GM18868 (cell line): ENCODE measurements around the gene HMHB1.
A peak's percentile ranks its signal among the peaks of the same experiment; 100 is the strongest.
"Not testable (repeated sequence)": the region's sequence is repeated elsewhere in the genome, so short reads cannot be mapped to it uniquely, and the experiment has no call there.

Source experiments
- ATAC-seq: cut with Tn5 transposase; IDR thresholded peaks from one replicate; pipeline ENCODE4 v1.9.1; 2021; ENCODE audit warnings: mild to moderate bottlenecking, moderate library complexity; ENCODE audit not compliant: unreplicated experiment

Gene HMHB1

DNA sequence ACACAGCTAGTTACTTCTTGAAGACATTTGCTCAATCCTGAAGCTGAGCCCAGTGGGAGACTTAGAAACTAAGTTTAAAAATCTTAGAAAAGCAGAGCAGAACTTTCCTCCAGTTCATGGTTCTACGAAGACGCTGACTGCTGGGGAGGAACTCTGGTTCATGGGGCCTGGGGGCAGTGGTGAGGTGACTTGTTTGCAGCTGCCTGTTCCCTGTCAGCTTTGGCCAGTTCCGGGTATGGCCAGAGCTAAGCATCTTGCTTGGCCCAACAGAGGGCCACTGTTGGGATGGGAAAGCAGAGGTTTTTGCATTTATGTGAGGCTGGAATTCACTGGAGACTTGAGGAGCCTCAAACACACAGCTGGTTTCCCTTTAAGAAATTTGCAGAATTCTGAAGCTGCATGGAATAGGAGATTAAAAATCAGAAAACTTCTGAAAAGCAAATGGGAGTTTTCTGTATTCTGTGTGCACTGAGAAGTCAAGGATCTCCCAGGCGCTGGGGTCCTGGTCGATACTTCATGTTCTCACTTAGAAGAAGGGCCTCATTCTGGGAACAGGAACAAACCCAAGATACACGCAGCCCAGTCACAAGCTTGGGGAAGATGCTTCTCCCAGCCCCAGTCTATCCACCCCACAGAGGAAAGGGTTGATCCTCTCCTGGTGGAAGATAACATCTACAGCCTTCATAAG lies 10.6 kb upstream of the HMHB1 start:
- ATAC-seq, result no peak

DNA sequence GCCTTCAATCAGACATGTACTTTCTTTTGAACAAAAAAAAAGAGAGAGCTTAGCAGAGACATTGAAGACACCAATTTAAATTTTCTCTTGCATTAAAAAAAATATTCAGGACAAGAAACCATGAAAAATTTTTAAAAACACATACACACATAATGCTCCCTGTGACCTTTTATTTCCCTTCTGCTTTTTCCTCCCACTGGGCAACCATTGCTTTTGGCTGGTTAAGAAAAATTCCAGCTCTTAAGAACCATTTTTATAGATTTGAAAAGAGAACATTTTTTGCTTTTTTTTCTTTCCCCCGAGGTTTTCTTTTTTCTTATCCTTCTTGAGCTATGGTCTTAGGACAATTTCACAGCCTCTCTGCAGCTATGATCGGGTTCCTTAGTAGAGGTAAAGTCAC lies 6.1 kb upstream of the HMHB1 start:
- no peak for ATAC-seq

DNA sequence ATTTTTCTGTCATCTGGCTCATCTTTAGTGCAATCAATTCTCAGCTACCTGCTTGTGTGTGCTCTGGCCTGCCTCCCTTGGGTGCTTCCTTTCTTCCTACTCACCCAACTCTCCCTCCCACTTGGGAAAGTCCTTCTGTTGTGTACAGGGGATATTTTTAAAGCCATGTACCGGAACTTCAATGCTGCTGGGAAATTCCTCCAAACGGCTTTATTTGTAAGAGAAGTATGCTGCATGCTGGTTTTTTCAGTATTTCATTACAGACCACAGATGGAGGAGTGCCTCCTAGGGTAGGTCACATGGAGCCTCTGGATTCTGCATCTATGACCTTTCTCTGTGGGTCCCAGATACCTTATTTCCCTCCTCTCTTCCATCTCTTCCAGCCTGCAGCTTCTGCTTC lies 5.4 kb upstream of the HMHB1 start:
- peak; percentile 84 for ATAC-seq

DNA sequence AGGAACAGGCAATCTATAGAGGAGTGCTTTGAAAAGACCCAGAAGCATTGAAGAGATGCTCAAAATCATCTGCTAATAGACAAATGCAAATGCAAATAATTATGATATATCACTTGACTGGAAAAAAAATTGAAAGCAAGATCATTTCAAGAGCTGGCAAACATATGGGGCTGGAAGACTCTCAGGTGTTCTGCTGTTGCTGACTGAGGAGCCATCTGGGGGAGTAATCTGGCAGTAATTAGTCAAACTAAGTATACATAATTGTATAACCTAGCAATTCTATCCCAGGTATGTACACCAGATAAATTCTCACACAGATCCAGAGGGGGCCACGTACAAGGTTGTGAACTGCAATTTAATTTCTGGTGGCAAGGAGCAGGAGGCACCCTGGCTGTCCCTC lies 4.6 kb upstream of the HMHB1 start:
- no peak for ATAC-seq

DNA sequence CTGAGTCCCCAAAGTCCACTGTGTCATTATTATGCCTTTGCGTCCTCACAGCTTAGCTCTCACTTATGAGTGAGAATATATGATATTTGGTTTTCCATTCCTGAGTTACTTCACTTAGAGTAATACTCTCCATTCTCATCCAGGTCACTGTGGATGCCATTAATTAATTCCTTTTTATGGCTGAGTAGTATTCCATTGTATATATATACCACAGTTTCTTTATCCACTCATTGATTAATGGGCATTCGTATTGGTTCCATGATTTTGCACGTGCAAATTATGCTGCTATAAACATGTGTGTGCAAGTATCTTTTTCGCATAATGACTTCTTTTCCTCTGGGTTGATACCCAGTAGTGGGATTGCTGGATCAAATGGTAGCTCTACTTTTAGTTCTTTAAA lies 4.4 kb downstream of the HMHB1 start:
- not testable (repeated sequence) for ATAC-seq

DNA sequence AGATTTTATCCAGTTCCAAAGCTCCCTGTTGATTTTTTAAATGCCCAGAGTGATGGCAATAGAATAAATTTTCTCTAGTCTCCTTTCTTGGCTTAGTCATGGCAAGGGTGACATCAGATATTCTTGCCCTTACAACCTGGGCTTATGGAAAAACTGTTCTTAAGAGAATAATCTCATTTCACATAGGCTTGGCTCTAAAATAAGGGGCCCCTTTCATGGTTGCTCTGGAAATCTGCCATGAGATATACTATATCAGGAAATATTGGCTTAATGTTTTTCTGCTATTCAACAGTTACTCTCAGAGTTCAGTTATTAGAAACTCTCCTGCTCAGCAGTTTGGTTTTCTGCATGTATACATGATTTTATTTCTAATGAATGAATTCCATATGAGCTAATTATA lies 7.8 kb downstream of the HMHB1 start:
- no peak for ATAC-seq

DNA sequence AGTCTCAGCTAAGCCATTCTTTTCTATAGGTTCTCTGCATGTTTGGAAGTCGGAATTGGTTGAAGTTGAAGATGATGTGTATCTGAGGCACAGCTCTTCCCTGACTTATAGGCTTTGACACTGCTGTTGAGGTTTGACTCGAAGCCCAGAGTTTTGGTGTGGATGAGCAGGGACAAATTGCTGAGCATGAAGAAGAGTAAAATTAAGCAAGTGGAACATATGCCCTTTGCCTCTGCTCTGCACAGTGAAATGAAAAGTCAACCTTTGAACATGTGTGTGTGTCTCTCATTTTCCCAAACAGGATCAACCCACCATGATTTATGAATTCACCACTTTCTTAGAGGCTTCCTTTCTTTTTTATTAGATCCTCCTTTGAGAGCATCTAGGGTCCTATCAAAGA lies 8.5 kb downstream of the HMHB1 start:
- no peak for ATAC-seq

DNA sequence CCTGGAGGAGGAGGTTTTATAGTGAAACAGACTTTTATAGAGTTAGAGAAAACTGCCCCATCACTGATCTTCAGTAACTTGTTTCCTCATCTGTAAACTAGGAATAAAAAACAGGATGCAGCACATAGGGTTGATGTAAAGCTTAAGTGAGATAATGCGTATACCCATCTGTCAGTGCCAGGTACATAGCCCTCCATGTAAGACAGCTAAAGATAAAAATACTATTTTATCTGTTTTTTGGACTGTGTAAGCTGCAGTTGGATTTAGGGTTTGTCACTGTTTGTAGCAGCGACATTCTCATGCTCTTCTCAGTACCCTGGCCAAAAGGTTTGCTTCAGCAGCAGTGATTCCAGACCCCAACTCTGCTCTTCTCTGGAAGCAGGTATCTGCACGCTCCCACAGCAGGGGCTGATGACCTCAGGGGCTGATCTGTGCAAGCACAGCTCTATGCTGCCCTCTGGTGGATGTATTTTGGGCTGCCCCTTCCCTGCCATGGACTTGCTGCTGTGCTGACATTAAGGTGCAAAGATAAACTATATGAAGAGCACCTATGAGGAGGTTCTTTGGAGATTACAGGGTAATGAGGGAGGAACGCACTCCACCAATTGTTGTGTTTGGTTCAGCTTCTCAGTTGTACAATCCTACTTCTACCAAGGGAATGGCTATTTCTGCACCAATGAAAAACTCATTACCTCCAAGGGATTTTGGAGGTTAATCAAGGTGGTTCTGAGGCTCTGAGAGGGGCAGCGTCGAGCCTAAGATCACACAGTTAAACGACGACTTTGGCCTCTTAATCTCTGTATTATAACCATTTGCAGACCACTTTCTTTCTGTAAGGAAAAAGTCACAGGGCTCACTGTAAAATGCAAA lies 13.1 kb downstream of the HMHB1 start:
- peak; percentile 36 for ATAC-seq

DNA sequence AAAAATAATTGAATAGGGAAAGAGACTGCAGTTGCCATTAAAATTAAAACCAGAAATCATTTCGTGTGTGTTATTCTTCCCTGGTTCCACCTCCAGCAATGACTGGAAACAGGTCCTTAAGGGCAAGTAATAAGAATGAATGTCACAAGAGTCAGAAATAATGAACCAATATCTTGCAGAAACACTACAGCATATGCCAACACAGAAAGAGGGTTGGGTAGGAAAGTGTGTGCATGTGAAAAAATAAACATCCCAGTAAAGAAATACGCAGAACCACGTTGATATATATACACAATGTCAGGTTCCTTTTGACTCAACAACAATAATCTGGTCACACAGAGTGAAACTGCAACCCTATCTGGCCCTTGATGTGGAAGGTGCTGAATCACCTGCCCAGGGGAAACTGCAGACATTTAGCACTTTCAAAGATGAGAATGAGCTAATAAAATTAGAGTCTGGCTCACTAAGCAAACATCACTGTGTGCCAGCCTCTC lies 15.0 kb downstream of the HMHB1 start:
- peak; percentile 95 for ATAC-seq

DNA sequence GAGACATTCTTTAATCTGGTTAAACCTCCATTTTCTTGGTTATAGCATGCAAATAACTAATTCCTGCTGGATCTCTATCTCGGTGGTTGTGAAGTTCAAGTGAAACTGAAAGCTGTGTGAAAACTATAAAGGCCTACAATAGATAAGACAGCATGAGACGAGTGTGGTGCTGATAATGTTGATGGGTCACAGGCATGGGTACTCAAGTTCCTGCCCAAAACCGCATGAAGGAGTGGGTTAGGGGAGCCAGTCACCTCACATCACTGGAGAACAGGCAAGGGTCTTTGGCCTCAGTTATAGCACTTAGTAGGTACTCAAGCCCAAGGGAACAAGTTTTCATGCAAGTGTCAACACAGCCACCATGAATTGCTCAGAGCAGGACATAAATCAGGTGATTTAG lies 16.7 kb downstream of the HMHB1 start:
- peak; percentile 34 for ATAC-seq

DNA sequence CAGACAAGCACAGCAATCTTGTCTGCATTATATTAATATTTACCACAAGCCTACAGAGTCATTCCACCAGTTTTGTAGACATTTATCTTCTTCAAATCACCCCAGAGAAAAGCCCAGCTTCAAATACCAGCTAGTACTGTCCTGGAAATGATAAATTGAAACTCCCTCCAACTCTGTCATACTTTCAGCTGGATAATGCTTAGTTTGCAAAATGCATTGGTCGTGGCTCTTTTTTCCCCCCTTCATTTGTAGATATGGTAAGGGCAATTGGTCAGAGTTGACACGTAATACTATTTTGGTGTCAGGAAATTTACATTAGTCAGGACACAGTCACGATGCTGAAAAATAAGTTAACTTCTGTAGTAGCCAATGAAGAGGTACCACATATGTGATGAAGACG lies 21.2 kb downstream of the HMHB1 start:
- ATAC-seq, result no peak

DNA sequence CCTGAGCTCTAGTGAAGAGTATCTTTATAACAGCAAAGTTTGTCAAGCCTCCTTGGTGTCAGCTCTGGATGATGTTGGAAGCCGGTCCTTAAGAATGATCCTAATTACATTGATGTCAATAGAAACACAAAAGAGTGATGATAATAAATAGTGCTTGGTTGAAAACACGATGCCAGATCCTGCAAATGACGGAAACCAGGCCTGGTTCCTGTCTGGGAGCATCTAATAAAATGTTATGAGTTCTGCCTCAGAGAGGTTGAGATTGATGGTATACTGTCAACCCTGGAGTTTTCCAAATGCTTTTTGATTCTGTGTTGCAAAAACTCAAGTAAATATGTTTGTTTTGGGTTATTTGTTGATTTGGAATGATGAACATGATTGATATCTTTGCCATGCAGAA lies 23.3 kb downstream of the HMHB1 start:
- ATAC-seq, result no peak

DNA sequence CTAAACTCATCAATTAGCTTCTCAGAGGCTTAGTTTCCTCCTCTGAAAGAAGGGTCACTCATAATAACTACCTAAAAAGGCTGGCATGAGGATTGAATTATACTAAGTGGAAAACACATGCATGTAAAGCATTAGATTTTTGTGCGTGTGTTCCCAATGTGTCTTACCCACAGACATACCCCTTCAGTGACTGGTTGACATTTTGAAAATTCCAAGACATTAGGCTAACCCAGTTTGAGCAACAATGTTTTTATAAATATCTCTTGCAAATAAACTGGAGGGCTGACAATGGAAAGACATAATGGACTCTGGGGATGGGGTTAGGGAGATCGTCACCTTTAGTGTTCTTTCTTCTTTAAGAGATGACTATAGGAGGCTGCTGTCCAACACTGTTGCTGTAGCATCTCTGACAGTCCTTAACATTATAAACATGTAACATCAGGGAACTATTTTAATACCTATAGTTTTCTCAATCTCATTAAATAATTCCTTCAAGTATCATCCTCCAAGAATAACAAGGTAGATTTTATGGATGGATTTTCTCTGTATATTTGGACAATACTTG lies 24.3 kb downstream of the HMHB1 start:
- no peak for ATAC-seq

DNA sequence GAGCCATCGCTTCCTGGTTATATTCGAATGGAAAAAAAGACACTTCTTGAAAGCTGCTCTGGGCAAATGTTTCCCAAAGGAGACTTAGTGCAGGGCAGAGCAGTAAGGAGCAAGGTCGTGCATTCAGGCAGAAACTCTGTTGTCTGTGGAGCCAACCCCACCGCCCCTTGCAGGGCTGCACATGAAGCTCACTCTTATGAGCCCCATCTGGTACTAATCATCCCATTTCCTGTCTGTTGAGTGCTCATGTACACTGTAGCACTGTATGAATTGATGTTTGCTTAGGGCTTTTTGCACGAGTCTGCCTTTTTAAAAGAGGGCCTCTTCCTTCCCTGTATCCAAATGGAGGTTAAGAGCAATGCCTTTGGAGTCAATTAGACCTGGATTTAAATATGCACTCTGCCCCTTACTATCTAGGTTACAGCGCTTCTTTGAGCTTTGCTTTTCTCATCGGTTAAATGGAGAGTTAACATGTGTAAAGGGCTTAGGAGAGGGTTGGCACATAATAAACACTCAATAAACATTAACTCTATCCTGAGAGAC lies 25.4 kb downstream of the HMHB1 start:
- ATAC-seq, result no peak

DNA sequence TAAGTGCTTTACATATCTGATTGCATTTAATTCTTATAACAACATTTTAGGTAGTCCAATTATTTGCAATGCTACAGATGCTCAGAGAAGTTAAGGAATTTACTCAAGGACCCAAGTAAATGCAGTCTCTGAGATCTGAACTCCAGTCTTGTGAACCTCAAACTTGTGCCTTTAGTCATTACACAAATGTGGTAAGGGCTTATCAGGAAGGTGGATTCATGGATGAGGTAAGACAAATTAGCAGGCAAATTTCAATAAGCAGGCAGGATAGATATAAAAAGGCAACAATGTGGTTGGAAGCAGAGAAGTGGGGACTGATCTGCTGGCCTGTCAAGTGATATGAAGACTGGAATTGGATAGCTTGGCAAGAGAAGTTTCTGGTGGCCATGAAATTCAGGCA lies 29.5 kb downstream of the HMHB1 start:
- no peak for ATAC-seq

DNA sequence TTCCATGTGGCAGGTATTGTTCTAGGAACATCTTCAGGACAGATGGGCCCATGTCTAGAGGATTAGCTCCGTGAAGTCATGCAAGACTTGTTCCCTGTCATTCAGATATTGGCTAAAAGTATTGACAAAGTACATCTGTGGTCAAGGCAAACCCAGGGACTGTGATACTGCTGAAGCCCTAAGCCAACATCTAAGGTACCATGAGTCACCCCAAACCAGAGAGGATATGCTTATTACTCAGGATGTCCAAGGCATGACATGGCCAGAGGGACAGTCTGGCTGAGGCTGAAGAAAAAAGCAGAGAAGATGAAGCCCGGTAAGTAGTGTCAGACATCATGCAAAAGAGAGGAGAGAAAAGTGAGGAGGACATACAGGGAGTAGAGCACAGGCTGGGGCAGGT lies 31.0 kb downstream of the HMHB1 start:
- ATAC-seq, result no peak

DNA sequence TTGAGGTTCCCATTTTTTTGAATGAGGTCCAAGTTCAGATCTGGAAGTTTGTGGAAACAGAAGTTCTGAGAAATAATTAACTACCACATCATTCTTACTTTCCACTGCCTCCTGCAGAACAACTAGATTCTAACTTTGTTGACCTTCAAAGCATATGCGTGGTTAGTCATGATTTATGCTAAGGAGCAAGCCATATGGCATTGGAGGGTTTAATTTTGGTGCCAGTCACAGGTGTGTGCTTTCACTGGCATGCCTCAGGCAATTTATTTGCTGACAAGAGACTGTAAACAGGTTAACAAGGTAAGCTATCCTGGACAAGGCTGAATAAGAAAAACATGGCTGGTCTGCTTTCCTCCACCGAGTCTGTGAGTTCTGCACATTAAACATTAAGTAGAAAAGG lies 31.5 kb downstream of the HMHB1 start:
- ATAC-seq, result no peak

DNA sequence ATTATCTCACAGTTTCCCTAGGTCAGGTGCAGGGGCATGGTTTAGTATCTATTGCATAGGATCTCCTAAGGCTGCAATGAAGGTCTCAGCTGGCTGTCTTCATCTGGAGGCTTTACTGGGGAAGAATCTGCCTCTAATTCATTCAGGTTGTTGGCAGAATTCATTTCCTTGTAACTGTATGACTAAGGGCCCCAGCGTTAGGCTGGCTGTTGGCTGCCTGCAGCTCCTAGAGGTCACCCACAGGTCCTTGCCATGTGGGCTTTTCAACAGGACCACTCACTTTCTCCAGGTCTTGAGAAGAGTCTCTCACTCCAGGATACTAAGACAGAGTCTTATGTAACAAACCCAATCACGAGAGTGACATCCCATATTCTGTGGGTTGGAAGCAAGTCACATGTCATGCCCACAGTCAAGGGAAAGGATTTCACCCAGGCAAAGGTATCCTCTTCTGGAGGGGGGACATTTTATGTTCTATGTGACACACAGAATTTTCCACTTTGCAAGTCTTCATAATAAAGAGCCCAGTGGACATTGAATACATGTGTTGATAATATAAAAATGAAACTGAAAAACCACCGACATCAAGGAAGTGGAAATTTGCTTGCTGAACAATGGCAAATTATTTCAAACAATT lies 38.2 kb downstream of the HMHB1 start:
- ATAC-seq, result peak; percentile 93

DNA sequence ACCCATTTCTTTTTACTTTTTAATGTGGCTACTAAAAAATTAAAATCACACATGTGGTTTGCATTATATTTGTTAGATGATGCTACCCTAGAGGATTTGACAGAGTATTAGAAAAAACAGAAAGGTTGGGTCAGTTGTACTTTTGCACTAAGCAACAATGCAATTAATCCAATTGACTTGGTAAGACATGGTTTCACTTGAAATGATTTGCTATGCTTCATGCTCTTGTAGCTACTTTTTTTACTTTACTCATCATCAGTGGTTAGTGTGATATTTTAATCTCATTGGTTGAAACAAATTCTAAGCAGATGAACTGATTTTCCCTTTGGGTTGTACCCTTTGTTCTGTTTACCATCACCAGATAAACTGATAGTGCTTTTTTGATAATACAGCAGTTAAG lies 39.4 kb downstream of the HMHB1 start:
- no peak for ATAC-seq

DNA sequence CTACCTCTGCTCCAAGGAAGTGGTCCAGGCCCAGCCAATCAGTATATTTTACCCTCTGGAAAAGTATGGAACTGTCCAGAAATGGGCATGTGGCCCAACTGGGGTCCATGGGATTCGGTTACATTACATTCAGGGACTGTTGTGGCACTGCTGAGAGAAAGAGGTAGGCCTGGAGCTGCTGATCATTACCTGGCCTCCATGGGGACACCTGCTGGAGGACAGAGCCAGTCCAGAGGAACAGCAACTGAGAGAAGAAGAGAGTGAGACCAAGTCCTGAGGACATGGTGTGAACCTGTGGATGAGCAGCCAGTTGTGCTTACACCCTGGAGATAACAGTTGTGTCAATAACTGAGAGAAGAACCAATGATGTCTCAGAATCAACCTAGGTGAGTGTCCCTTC lies 48.2 kb downstream of the HMHB1 start:
- no peak for ATAC-seq

DNA sequence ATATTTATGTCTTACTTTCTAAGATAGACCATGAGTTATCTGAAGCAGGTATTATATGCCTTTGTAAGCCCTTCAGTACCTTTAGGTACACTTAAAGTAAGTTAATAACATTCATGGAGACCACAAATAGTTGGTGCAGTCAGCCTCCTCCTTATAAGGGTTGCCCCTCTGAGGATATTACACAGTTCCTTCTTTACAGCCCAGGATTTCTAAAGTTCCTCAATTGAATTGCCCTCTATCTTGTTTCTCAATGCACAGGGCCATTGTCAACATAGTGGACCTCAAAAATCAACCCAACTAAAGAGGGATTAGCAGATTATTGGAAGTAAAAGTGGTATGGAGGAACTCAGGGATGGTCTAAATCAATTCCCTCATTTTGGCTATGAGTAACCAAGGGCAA lies 50.3 kb downstream of the HMHB1 start:
- ATAC-seq, result no peak
